HG02884 (cell line): ENCODE results near the gene ITPRID1.
"Not testable (repeated sequence)": the region's sequence is repeated elsewhere in the genome, so short reads cannot be mapped to it uniquely, and the experiment has no call there.

ENCODE experiments used
- ATAC-seq: cut with Tn5 transposase; IDR thresholded peaks from one replicate; pipeline ENCODE4 v1.9.1; 2021; ENCODE audit warnings: mild to moderate bottlenecking, moderate library complexity; ENCODE audit not compliant: unreplicated experiment

ITPRID1 gene

GRCh38 chr7:31513790-31514189 is at the start of gene ITPRID1:
TSS of gene ITPRID1 (plus strand) at chr7:31514090. CDS start at chr7:31553025, 38,935 bp downstream.
- no peak for ATAC-seq

GRCh38 chr7:31464601-31465000 is 49.3 kb upstream of the ITPRID1 start:
- ATAC-seq = no peak

- no peak for ATAC-seq
These were observed 48.6 kb upstream of the ITPRID1 start for GRCh38 chr7:31465285-31465684.

- ATAC-seq = no peak
These were observed 47.9 kb upstream of the ITPRID1 start for GRCh38 chr7:31466036-31466435.

GRCh38 chr7:31470883-31471282 is 43.0 kb upstream of the ITPRID1 start:
- ATAC-seq = not testable (repeated sequence)

GRCh38 chr7:31475368-31475767 is 38.5 kb upstream of the ITPRID1 start:
- ATAC-seq = no peak

- no peak for ATAC-seq
These were observed 37.7 kb upstream of the ITPRID1 start for GRCh38 chr7:31476073-31476745.

GRCh38 chr7:31476941-31477677 is 36.8 kb upstream of the ITPRID1 start:
- no peak for ATAC-seq

- no peak for ATAC-seq
These were observed 35.9 kb upstream of the ITPRID1 start for GRCh38 chr7:31478018-31478417.

GRCh38 chr7:31478721-31479120 is 35.2 kb upstream of the ITPRID1 start:
- ATAC-seq = peak; percentile 96

- ATAC-seq = no peak
These were observed 26.8 kb upstream of the ITPRID1 start for GRCh38 chr7:31487071-31487470.

- no peak for ATAC-seq
These were observed 26.4 kb upstream of the ITPRID1 start for GRCh38 chr7:31487476-31487875.

GRCh38 chr7:31488562-31489203 is 25.2 kb upstream of the ITPRID1 start:
- peak; percentile 99 for ATAC-seq

- ATAC-seq = no peak
These were observed 23.0 kb upstream of the ITPRID1 start for GRCh38 chr7:31490796-31491314.

- ATAC-seq = no peak
These were observed 21.8 kb upstream of the ITPRID1 start for GRCh38 chr7:31492086-31492485.

GRCh38 chr7:31493714-31494181 is 20.1 kb upstream of the ITPRID1 start:
- ATAC-seq = no peak

GRCh38 chr7:31494421-31494820 is 19.5 kb upstream of the ITPRID1 start:
- ATAC-seq = no peak

GRCh38 chr7:31495653-31496052 is 18.2 kb upstream of the ITPRID1 start:
- no peak for ATAC-seq

- no peak for ATAC-seq
These were observed 16.4 kb upstream of the ITPRID1 start for GRCh38 chr7:31497516-31497915.

- no peak for ATAC-seq
These were observed 13.2 kb upstream of the ITPRID1 start for GRCh38 chr7:31500656-31501055.

- no peak for ATAC-seq
These were observed 5.1 kb upstream of the ITPRID1 start for GRCh38 chr7:31508823-31509222.

GRCh38 chr7:31512166-31512565 is 1.7 kb upstream of the ITPRID1 start:
- ATAC-seq = no peak
